Adipose tissue (tissue), 3 donors: Measurements from ENCODE around the gene PTPRN2. TPM values are rescaled to one million over a fixed set of nuclear protein-coding genes. Genes with fewer than 3 reads are reported as not detected.
"Not testable (repeated sequence)": the region's sequence is repeated elsewhere in the genome, so short reads cannot be mapped to it uniquely, and the experiment has no call there.

ENCODE experiments used
- H3K27ac ChIP-seq: one replicate; pipeline ENCODE4 v1.5.1; 2013; ENCODE audit warnings: low read depth, low read length
- WGBS, 3 donors: extraction: QIAGEN DNeasy Blood & Tissue Kit; methylation state at CpG; one replicate each; pipeline ENCODE4 v1.1.7; 2013; 5-methylcytosine and 5-hydroxymethylcytosine counted together
- polyA plus RNA-seq, 3 donors: library from polyadenylated mRNA; stranded (reverse); fragments of 200-250 nt; gene quantifications; one replicate each; pipeline ENCODE4 v1.2.3, GENCODE V29; 2013
- donor health status: healthy with polysubstance abuse.
- donor health status: Bipolar disorder and iron deficiency.
- donor health status: healthy.

Gene PTPRN2
- polyA plus RNA-seq, 3 donors = 3.7 to 8.0 (median 7.3) TPM

DNA sequence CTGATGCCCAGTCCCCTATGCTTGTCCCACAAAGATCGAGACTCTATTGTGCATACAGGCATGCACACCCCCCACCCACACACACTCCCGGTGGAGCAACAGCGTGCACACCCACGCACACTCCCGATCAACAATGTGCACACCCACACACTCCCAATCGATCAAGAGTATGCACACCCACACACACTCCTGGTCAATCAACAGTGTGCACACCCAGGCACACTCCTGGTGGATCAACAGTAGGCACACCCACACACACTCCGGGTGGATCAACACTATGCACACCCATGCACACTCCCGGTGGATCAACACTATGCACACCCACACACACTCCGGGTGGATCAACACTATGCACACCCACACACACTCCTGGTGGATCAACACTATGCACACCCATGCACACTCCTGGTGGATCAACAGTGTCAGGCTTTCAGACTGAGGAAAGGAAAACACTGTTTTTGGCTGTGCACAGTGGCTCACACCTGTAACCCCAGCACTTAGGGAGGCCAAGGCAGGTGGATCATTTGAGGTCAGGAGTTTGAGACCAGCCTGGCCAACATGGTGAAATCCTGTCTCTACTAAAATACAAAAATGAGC is 118.8 kb downstream of the PTPRN2 start:
- WGBS, 3 donors = 66 to 81% (median 68%) methylated on average over 9 of the region's 9 CpGs
- H3K27ac ChIP-seq = no peak overlapping the region

DNA sequence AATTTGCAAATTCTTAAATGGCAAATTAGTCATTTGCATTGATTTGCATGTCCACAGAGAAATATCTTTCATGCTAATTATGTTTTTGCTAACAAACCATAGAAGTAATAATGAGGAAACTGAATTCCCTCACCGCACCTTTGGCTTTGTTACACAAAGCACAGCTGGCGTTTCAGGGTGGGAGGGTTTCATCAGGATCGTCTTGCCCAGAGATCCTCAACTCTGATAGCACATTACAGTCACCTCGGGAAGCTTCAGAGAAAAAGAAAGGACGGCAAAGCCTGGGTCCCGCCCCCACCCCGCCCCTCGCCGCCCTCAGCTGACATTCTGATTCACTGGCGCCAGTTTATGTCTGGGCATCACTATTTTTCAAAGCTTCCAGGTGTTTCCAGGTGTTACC is 119.4 kb downstream of the PTPRN2 start:
- H3K27ac ChIP-seq = no peak overlapping the region
- 16 to 42% (median 16%) methylated on average over 10 of the region's 10 CpGs for WGBS, 3 donors

DNA sequence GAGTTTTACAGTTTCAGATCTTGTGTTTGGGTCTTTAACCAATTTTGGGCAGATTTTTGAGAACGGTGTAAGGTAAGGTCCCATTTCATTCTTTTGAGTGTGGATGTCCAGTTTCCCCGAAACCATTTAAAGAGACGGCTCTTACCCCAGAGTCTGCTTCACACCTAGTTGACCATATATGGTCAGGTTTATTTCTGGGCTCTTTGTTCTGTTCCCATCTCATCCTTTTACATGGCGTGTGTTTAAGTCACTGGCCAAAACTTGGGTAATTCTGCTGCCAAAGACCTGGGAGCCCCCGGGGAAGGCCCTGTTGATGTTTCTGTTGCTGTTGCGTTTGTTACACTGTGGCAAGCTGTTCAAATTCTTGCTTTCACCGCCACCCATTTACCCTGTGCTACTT is 120.1 kb downstream of the PTPRN2 start:
- WGBS, 3 donors = 43 to 71% (median 54%) methylated on average over 7 of the region's 7 CpGs
- H3K27ac ChIP-seq = no peak overlapping the region

DNA sequence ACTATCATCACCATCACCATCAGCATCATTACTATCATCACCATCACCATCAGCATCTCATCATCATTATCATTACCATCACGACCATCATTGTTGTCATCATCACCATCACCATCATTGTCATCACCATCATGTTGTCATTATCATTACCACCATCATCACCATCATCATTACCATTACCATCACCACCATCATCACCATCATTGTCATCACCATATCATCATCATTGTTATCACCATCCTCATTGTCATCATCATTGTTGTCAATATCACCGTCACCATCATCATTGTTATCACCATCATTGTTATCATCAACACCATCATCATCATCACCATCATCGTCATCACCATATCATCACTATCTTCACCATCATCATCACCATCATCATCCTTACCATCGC is 124.3 kb downstream of the PTPRN2 start:
- 87 to 95% (median 89%) methylated on average over 4 of the region's 4 CpGs for WGBS, 3 donors
- no peak overlapping the region for H3K27ac ChIP-seq

DNA sequence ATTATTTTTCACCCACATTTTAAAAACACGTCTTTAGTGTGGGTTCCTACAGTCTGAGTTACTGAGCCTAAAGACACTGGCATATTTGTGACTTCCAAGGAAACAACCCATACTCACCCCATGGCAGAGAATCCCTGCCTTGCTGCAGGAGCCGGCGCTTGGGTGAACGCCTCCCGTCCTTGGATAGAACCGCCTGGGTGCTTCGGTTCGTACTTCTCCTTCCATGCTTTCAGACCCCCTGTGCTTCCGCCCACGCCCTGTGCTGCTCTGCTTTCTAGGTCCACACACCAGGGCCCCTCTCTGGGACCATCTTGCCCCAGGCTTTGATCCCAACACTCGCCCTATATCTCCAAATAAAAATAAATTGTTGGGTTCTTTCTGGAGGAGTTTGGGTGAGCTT is 125.8 kb downstream of the PTPRN2 start:
- WGBS, 3 donors = 78 to 91% (median 85%) methylated on average over 11 of the region's 11 CpGs
- H3K27ac ChIP-seq = no peak overlapping the region

DNA sequence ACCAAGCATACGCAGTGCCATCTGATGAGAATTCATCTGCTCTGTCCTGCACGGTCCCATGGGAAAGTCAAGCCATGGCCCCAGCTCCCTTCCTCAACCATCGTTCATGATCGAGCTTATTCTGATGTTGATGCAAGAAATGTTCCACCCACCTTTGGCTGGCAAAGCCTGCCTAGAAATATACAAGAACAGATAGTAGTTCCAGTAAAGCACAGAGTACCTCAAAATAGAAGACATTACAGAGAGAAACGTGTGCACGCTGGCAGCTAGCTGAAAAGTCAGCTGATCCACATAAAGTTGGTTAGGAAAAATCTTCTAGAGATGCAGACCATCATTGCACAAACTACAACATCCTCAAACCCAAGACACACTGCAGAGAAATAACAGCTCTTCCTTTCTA is 127.0 kb downstream of the PTPRN2 start:
- H3K27ac ChIP-seq = no peak overlapping the region
- WGBS, 3 donors = 85 to 90% (median 86%) methylated on average over 6 of the region's 6 CpGs

DNA sequence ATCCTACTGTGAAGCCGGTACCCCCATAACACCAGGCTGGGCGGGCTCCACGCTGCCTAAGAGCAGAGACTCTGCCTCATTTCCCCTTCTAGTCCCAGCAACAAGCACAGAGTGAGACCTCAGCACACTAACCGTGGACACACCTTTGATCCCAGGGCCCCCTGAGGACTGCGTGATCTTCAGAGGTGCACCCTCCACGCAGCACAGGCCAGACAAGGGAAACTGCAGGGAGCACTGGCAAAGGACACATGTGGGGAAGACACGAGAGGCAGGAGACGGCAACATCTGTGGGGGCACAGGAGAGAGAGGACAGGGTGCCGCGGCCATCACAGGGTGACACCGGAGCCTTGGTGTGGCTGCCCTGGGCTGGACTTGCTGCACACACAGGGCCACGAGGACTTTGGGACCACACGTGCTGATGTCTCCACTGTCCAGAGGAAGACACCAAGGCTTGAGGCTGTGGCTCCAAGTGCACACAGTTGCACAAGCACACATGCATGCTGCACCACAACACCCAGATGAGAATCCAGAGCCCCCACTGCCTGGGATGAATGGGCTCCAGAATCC is 128.8 kb downstream of the PTPRN2 start:
- WGBS, 3 donors = 78 to 91% (median 86%) methylated on average over 13 of the region's 13 CpGs
- H3K27ac ChIP-seq = no peak overlapping the region

DNA sequence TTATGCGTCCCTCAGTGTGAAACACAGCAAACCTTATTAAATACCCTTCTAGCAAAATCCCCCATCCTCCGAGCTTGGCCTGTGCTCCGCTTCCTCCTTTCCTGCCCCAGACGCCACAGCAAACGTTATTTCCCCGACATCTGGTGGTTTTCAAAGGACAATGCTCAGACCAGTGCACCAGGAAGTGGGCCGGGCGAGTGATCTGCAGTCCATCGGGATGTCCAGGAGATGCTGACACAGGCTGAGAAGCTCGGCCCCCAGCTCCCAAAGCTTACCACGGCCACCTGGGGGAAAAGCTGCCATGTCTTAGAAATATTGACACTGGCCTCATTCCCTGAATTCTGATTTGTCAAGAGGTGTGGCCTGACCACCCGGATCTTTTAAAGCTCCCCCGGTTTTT is 129.5 kb downstream of the PTPRN2 start:
- no peak overlapping the region for H3K27ac ChIP-seq
- 38 to 66% (median 38%) methylated on average over 13 of the region's 13 CpGs for WGBS, 3 donors

DNA sequence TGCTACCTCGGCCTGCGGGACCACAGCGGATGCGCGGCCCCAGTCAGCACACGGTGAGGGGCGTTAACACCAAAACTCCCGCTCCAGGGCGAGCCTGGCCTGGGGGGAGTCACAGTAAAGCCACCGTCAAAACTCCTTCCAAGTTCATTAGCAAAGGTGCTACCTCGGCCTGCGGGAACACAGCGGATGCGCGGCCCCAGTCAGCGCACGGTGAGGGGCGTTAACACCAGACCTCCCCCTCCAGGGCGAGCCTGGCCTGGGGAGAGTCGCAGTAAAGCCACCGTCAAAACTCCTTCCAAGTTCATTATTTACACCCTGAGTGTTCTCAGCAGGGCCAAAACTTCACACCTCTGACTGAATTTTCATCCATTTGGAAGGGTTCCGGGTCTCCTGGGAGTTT is 130.0 kb downstream of the PTPRN2 start:
- WGBS, 3 donors = 91 to 94% (median 91%) methylated on average over 17 to 22 of the region's 22 CpGs

DNA sequence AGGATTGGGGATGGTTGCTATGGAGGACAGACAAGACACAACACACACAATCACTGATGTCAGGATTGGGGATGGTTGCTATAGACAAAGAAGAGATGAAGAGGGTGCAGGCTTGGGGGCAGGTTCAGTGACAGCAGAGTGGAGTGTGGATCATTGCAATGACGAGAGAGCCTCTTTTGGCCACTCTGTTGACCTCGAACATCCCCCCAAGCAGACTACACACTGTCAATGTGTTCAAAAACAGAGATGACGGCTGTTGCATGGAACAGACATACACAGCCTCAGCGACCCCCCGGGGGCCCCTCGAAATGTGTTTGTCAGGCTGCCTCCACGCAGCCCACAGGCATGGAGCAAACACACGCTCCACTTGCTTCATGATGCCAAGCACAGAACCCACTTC is 133.0 kb downstream of the PTPRN2 start:
- WGBS, 3 donors = 84 to 90% (median 88%) methylated on average over 8 of the region's 8 CpGs
- H3K27ac ChIP-seq = no peak overlapping the region

More for the DNA sequence above, 130.0 kb downstream of the PTPRN2 start:
- not testable (repeated sequence) for H3K27ac ChIP-seq

DNA sequence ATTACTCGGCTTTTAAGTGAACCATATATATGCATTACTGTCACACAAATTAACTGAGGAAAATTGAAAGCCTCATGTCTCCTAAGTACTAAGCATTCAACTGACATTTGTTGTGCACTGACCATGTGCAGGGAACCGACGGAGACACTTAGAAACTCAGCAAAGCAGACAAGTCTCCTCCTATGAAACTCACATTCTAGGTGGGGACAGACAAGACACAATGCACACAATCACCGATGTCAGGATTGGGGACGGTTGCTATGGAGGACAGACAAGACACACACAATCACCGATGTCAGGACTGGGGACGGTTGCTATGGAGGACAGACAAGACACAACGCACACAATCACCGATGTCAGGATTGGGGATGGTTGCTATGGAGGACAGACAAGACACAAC is 134.0 kb downstream of the PTPRN2 start:
- WGBS, 3 donors = 85 to 91% (median 91%) methylated on average over 9 of the region's 9 CpGs
- H3K27ac ChIP-seq = no peak overlapping the region

DNA sequence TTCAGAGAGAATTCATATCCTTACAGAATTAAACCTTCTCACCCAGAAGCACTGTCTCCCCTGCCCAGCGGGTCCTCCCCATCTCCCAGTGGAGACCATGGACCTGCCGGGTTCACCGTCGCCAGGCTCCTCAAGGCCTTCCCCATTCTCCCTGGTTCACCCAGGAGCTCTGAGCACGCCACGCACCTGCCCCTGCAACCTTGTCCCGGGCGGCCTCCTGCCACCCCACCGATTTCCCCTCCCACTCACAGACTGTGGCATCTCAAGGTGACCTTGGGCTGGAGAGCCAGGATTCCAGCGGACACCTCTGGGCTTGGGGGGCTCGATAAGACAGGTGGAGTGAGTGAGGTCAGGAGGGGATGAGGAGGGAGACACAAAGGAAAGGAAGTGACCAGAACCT is 135.3 kb downstream of the PTPRN2 start:
- 82 to 91% (median 91%) methylated on average over 11 of the region's 11 CpGs for WGBS, 3 donors
- no peak overlapping the region for H3K27ac ChIP-seq

DNA sequence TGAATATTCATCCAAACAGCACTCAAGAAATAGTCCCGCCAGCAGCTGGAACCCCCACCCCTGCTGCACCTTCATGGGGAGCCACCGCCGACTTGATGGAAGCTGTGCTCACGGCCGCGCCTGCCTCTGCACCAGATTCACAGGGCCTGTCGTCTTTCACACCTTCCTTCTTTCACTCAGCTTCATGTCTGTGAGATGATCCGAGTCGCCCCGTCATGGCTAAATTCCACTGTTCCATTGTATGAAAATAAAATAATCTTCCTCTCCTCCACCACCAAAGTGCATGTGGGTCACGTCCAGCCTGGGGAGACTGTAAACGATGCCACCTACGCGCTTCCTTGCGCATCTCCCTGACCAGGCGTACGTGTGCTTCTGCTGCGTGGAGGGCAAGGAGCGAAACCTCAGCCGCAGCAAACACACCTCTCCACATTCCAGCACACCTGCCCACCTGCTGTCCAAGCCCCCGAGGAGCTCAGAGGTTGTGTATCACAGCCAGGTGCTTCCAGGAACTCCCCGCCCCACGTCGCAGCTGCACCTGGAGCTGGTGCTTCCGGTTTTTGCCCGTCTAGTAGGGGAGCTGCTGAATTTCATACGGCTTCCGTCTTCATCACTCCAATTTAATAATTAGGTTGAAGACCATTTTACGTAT is 137.0 kb downstream of the PTPRN2 start:
- H3K27ac ChIP-seq = no peak overlapping the region
- whole genome bisulfite sequencing, 3 donors = 76 to 78% (median 76%) methylated on average over 29 of the region's 29 CpGs

DNA sequence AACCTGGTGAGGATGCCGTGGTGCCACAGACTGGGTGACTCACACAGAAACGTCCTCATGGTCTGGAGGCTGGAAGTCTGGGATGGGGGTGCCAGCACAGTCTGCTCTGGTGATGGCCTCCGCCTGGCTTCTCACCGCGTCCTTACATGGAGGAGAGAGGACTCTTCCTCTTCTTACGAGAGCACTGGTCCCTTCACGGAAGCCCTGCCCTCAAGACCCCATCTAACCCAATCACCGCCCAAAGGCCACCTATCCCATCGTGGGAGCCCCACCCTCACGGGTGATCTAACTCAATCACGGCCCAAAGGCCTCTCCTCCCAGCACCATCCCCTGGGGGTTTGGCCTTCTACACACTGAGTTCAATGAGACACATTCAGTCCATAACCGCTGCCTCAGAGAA is 137.7 kb downstream of the PTPRN2 start:
- H3K27ac ChIP-seq = no peak overlapping the region
- WGBS, 3 donors = 85 to 92% (median 86%) methylated on average over 12 of the region's 12 CpGs

DNA sequence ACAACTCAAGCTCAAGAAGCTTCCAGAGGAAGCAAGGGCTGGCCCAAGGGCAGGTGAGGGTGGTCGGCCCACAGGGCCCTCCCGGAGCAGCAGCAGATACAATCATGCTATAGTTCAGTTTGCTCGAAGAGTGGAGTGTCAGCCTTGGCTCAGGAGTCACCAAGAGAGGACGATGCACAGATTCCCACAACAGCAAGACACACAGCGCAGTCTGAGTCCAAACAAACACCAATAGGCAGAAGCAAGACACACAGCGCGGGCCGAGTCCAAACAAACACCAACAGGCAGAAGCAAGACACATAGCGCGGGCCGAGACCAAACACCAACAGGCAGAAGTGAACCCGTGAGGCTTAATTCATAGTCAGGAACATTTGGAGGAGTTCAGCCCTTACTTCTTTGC is 138.4 kb downstream of the PTPRN2 start:
- H3K27ac ChIP-seq = no peak overlapping the region
- 90 to 94% (median 93%) methylated on average over 12 of the region's 12 CpGs for WGBS, 3 donors

DNA sequence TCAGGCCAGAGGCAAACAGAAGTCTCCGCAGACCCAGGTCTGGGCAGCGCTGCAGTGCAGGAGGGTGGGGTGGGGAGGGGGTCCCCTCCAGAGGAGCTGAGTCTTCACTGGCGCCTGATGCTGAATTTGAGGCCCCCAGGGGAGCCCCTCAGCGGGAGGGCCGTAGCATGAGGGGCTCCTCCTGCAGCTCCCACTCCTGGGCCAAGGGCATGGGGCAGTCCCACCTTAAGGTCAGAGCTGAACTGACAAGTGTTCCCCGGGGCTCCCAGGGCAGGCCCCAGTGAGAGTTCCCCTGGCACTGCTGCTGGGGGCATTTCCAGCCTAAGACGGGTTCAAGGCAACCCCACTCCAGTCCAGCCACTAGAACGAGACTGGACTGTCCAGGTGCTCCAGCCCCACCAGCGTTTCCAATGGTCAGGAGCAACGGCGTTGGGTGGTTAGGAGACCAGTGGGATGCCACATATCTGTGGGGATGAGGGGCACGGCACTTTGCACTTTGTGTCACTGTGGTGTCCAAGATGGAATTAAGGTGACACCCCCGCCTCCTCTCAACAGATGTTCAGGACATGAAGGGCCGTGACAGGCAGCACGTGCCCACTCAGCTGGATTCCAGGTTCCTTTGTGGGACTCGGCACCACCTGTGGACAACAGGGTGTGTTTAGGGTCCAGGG is 139.1 kb downstream of the PTPRN2 start:
- whole genome bisulfite sequencing, 3 donors = 91 to 97% (median 92%) methylated on average over 16 of the region's 16 CpGs
- H3K27ac ChIP-seq = no peak overlapping the region

DNA sequence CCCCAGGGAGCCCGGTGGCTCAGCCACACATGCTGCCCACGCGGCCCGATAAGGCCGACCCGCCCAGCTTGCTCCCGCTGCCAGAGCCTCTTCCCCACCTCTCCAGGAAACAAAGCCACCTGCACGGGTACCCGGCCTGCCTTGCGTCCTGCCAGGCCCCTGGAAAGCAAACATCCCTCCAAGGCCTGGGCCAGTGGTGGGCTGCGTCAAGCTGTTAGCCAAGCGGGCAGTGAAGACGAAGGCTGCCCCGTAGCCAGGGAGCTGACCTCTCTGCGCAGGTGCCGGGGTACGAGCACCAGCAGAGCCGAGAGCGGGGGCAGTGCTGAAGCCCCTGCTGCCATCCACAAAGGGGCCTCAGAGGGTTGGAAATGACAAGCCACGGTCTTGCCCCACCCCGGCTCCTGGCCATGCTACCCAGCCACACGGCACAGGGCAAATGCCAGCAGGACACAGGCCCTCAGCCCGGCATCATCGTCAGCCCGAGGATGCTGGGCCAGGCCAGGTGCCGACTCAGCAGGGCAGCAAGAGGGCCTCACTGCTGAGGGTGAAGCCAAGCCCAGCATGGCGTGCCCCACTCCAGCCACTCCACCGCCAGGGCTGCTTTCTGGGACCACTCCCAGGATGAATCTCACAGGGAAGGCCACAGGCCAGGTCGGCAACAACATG is 140.0 kb downstream of the PTPRN2 start:
- 69 to 86% (median 85%) methylated on average over 29 of the region's 29 CpGs for WGBS, 3 donors
- H3K27ac ChIP-seq = no peak overlapping the region

DNA sequence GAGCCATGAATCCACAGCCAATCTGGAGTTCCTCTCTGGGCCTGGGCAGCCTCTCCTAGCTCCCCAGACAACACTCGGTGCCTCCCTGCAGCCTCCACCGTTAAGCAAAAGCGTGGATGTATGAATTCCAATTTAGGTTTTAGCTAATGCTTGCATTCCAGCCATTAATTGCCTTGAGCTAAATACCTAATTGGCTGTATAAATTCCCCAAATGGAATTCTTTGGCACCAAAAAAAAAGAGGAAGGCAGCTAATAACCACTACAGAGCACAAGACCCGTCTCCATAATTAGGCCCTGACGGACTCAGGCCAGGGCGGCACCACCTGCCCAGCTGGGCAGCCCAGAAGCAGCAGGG is 140.5 kb downstream of the PTPRN2 start:
- 79 to 82% (median 81%) methylated on average over 6 of the region's 6 CpGs for WGBS, 3 donors
- no peak overlapping the region for H3K27ac ChIP-seq

DNA sequence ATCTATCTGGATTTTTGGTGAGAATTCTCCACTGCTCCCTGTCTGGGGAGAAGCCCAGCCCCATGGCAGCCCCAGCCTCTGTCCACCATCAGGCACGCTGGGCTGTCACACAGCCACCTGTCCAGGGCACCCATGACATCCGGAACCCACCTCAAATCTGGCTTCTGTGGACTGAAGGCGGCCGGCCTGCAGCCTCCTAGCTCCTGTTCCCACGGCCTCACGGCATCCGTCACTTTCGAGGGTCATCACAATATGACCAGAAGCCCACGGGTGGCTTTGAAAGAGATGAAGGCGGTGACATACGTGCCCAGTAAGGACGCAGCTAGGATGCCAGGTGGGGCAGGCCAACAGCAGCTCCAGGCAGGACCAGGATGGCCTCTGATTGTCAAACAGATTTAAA is 140.9 kb downstream of the PTPRN2 start:
- H3K27ac ChIP-seq = no peak overlapping the region
- 88 to 97% (median 92%) methylated on average over 12 of the region's 12 CpGs for WGBS, 3 donors
